ENCODE data around the gene TRAF7.

- TF ChIP-seq CTCF (IDR thresholded peaks at IDR 0.05; ENCODE audit: low read length) = no peak
- no peak for TF ChIP-seq EZH2 (IDR thresholded peaks at IDR 0.05; ENCODE audit: borderline replicate concordance, low read length)
Observed at GRCh38 chr16:2173366-2173765, 17.8 kb downstream of the TRAF7 start.
